ENCODE measurements around the gene COL13A1. TPM values are rescaled to one million over a fixed set of nuclear protein-coding genes. Genes with fewer than 3 reads are reported as not detected.

The COL13A1 gene
- total and polyA plus RNA-seq, 2 of the 8 experiments (the other 6 are each of a cell fraction or from before 2014, with no cell fraction given): 2.6 to 5.2 TPM

DNA sequence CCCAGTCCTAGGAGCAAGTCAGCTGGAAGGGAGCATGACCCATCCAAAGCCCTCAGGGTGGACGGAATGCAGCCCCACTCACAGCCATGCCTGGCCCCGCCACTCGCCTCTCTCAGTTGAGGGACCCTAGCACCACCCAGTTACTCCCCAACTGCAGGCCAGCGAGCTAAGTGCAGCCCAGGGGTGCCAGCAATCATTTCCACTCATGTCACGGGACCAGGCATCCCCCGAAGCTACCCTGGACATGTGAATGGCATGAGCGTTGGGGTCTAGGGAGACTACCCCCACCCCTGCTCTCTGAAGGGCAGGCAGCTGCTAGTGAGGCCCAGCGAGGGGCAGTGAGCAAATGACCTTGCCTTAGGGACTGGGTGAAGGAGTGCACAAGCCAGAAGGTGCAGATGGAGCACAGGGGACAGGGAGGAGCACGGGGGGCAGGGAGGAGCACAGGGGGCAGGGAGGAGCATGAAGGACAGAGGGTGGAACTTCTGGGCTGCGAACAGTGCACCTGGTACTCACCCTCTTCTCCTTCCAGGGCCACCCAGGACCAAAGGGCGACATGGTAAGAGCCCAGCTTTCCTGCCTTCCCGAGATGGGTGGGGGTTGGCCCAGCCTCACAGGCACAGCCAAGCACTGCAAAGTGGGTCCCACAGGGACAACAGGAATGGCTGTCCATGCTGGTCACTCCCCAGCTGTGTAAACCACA, 87.3 kb downstream of the COL13A1 start:
- no peaks in the 10 kb centered on the region for H3K79me1 ChIP-seq (ENCODE audit: low read depth, low read length)
- H2AK5ac ChIP-seq (ENCODE audit: low read depth, low read length): no peak overlapping the region
- no peak for TF ChIP-seq POLR2A (IDR thresholded peaks at IDR 0.05; ENCODE audit: control extremely low read depth in 1 of 2, low read depth in 2 of 2, low read length in 2 of 2)
- no peak for TF ChIP-seq HDAC6 (IDR thresholded peaks at IDR 0.05; ENCODE audit: low read depth, low read length)
- TF ChIP-seq NANOG (IDR thresholded peaks at IDR 0.05; ENCODE audit: insufficient read depth, low read depth, low read length, poor library complexity, severe bottlenecking): no peak
- no peak for TF ChIP-seq GTF2F1 (IDR thresholded peaks at IDR 0.05; ENCODE audit: borderline replicate concordance, low read depth, low read length)
- TF ChIP-seq RNF2 (IDR thresholded peaks at IDR 0.05; ENCODE audit: borderline replicate concordance, low read depth, low read length, missing control alignments, poor library complexity, severe bottlenecking): no peak
- no peak for DNase-seq (ENCODE audit: low read depth in 1 of 2, low spot score in 2 of 2)
- H3K9ac ChIP-seq (replicated peaks in 1 of 4; ENCODE audit: extremely low read depth in 1 of 4, low read depth in 3 of 4, low read length in 3 of 4): no peak overlapping the region
- no peak overlapping the region for H4K91ac ChIP-seq (replicated peaks; ENCODE audit: insufficient read length, low read length)
- H2BK20ac ChIP-seq (ENCODE audit: low read length): no peak overlapping the region
- H4K20me1 ChIP-seq (replicated peaks in 1 of 2; ENCODE audit: control insufficient read depth in 1 of 2, insufficient read depth in 2 of 2, low read length in 2 of 2): no peaks in the 10 kb centered on the region
- 0 out of 2 replicates have a peak overlapping the region, but pooled peaks have one; percentile 21 for H2BK5ac ChIP-seq (ENCODE audit: low read depth, low read length)
- H3K23ac ChIP-seq (ENCODE audit: insufficient read length): no peak overlapping the region
- H3K14ac ChIP-seq (ENCODE audit: insufficient read length): no peak overlapping the region
- no peak overlapping the region for H3K4me2 ChIP-seq (ENCODE audit: insufficient read depth in 1 of 2, low read depth in 2 of 2, low read length in 2 of 2)
- no peaks in the 10 kb centered on the region; a peak in 1 of 7 replicates for H3K27me3 ChIP-seq (replicated peaks in 1 of 4; ENCODE audit: control insufficient read depth in 3 of 4, extremely low read depth in 1 of 4, insufficient read depth in 3 of 4, low read length in 3 of 4)
- peak overlapping the region; percentile 39; the same call in 1 of the 2 replicates for H3K18ac ChIP-seq (ENCODE audit: extremely low read depth, low read length)
- H3K9me3 ChIP-seq (ENCODE audit: insufficient read depth in 2 of 2, low read depth in 1 of 2, low read length in 1 of 2): no peaks in the 10 kb centered on the region
- no peak overlapping the region for H2BK15ac ChIP-seq (ENCODE audit: low read length)
- H2AFZ ChIP-seq (ENCODE audit: low read length): no peak overlapping the region
- H4K8ac ChIP-seq (ENCODE audit: extremely low read depth, insufficient read depth, low read length): no peak overlapping the region
- no peak overlapping the region for H3K27ac ChIP-seq (ENCODE audit: low read depth, low read length)
- no peak overlapping the region for H2BK12ac ChIP-seq (ENCODE audit: low read depth, low read length)
- H3K4me1 ChIP-seq (replicated peaks in 1 of 4; ENCODE audit: control insufficient read depth in 3 of 4, insufficient read depth in 4 of 4, low read length in 3 of 4): no peaks in the 10 kb centered on the region
- H3K36me3 ChIP-seq (ENCODE audit: control insufficient read depth in 2 of 4, insufficient read depth in 4 of 4, low read length in 3 of 4): no peaks in the 10 kb centered on the region
- no peak overlapping the region for H2BK120ac ChIP-seq (replicated peaks; ENCODE audit: low read depth, low read length)
- ChIA-PET POLR2A (ENCODE audit: partially characterized antibody) (interaction anchor here (1.4 kb wide), 1 partner anchor 21 kb away, joined by 3 read pairs; no protein-coding TSS in a partner anchor), CTCF (ENCODE audit: partially characterized antibody) (interaction anchor here (1.0 to 7.0 kb wide), 13 partner anchors 11 to 154 kb away, joined by 3 to 78 read pairs (median 4); no protein-coding TSS in a partner anchor)
- H4K5ac ChIP-seq (ENCODE audit: insufficient read length, low read depth, low read length): no peak overlapping the region
- no peak overlapping the region for H3K56ac ChIP-seq (replicated peaks; ENCODE audit: insufficient read length, low read depth, low read length)
- no peak overlapping the region for H3K4ac ChIP-seq (replicated peaks; ENCODE audit: insufficient read length, low read depth, low read length)
- WGBS, 2 experiments (ENCODE audit: extremely low coverage in 1 of 2, insufficient coverage in 1 of 2, insufficient read length in 1 of 2, insufficient replicate concordance in 2 of 2, low coverage in 1 of 2, low lambda C conversion rate in 2 of 2, missing lambda C conversion rate in 1 of 2): 89% methylated on average over 10 of the region's 12 CpGs; no CpG with 5 or more reads in 1 of the 2 experiments
- no peak for FAIRE-seq
- no peaks in the 10 kb centered on the region for H3K79me2 ChIP-seq (ENCODE audit: control insufficient read depth in 1 of 2, insufficient read depth in 2 of 2, low read length in 2 of 2)
- H3K4me3 ChIP-seq (ENCODE audit: extremely low read depth in 1 of 4, insufficient read depth in 2 of 4, low read depth in 3 of 4, low read length in 4 of 4): no peak overlapping the region
- H3K23me2 ChIP-seq (ENCODE audit: low read depth, low read length): no peaks in the 10 kb centered on the region

Data from H1 (cell line).